Muscle layer of colon (tissue), 2 donors: ENCODE results near the gene HOTAIR.

Experiments
- H3K27ac ChIP-seq: one replicate; pipeline ENCODE4 v1.7.0; 2013; ENCODE audit warnings: low read depth, mild to moderate bottlenecking, low read length, moderate library complexity
- H3K27me3 ChIP-seq, 2 donors: one replicate each; pipeline ENCODE4 v1.7.0; 2013; ENCODE audit warnings: low read length in 2 of 2, mild to moderate bottlenecking in 2 of 2; ENCODE audit not compliant: insufficient read depth in 2 of 2, control insufficient read depth in 1 of 2
- H3K36me3 ChIP-seq: one replicate; pipeline ENCODE4 v1.7.0; 2013; ENCODE audit warnings: mild to moderate bottlenecking, low read length; ENCODE audit not compliant: insufficient read depth
- H3K4me1 ChIP-seq: one replicate; pipeline ENCODE4 v1.7.0; 2013; ENCODE audit warnings: mild to moderate bottlenecking, low read length; ENCODE audit not compliant: insufficient read depth
- H3K4me3 ChIP-seq, 2 donors: one replicate each; pipeline ENCODE4 v1.7.0; 2013; ENCODE audit warnings: low read length in 2 of 2, low read depth in 1 of 2, mild to moderate bottlenecking in 1 of 2, moderate library complexity in 1 of 2
- H3K9ac ChIP-seq: one replicate; pipeline ENCODE4 v1.7.0; 2013; ENCODE audit warnings: low read length
- H3K9me3 ChIP-seq: one replicate; pipeline ENCODE4 v1.7.0; 2013; ENCODE audit warnings: mild to moderate bottlenecking, low read length
- donor health status: abdominal sarcoma.
- donor health status: Adenocarcinoma of cecum.

Gene HOTAIR

DNA sequence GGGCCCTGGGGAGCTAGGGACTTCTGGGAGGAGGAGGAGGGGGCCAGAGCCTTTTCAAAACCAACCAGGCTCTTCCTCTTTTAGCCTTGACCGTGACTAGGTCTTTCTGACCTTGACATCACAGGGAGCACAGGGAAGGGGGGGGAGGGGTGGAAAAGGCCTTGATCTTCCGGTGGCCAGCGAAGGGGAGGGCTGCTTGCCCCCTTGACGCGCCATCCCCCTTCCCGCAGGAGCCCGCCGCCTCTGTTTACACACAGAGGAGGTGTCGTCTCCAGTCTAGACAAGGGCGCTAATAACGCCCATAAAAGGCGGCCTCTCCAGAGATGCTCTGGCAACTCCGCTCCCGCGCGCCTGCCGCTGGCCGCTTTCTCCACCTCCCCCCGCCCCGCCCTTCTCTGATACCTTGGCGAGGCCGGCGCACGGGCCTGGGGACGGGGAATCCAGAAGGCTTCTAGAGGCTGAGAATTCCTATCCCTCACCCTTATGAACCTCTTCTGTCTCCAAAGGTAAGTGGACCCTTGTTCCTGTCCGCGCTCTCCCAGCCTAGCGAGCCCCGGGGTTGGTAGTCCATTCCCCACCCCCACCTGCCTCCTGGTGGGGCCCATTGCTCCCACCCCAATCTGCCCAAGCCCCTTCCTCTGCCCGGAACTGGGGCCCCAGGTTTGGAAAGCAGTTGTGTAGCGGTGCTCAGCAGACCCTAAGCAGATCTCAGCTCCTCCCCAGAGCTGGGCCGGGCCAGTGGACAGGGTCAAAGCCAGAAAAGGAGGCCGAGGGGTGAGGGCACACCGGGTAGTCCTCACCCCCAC, 24.9 kb downstream of the HOTAIR start:
- no peak overlapping the region for H3K9ac ChIP-seq
- no peaks in the 10 kb centered on the region for H3K36me3 ChIP-seq
- no peaks in the 10 kb centered on the region for H3K9me3 ChIP-seq
- H3K4me3 ChIP-seq, result no peak overlapping the region
- peaks cover 6% of the 10 kb centered on the region for H3K4me1 ChIP-seq
- no peak overlapping the region for H3K27ac ChIP-seq
- H3K27me3 ChIP-seq, result peaks cover 93 to 100% of the 10 kb centered on the region in 2 donors

DNA sequence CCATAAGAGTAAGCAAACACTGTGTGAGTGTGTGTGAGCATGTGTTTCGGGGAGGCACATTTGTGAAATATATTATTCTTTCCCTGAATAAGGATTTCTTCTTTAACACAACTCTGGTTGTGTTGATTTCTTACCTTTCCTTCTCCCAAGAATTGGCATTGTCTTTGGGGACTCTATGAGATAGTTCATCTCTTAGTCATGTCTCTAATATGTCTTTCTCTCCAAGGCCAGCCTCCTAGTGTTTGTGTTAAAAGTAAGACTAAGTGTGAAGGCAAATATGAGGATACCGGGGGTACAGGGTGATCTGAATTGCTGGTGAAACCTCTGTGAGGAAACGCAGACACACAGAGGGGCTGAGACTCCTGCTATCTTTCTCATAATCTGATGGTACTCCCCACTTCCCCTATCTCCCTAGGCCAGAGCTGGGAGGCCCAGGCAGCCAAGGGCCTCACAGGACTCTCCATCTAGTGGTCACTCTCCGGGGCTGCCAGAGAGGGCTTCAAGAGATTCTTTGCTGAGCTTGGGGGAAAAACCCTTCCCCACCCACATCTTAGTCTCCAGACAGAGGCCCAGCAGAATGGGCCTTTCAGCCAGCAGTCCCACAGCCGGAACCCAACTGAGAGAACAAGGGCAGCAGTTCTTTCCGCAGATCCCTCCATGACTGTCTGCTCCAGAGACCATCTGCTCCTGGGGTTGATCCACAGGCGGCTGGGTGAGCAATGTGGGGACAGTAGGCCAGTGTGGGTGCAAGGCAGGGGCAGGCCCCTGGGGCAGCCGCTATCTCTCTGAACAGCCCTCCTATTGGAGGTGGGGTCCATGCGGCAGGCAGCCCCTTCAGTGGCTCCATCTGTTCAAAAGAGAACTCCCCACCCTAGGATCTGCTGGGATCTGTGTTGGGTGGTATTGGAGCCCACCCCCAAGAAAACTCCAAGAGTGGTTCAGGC, 25.8 kb downstream of the HOTAIR start:
- peaks cover 93 to 100% of the 10 kb centered on the region in 2 donors for H3K27me3 ChIP-seq
- H3K9ac ChIP-seq, result no peak overlapping the region

DNA sequence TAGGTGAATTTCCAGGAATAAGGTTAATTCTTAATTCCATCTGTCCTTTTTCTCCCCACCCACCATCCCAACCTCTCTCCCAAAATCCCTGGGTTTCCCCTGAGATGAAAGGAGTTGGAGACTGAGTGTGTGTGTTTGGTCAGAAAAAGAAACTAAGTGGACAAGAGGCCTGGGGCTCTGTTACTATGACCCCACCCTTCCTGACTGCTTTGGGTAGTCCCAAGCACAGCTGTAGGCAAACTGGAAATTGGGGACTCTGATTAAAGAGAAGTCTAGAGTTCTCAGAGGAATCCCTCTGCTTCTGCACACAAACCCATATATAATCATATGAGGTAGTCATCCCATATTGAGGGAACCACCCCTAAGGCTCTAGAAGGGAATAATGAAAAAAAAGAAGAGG, 27.0 kb downstream of the HOTAIR start:
- Histone ChIP-seq H3K27ac (no peak overlapping the region), H3K9me3 (no peaks in the 10 kb centered on the region), H3K27me3 (peaks cover 93 to 100% of the 10 kb centered on the region in 2 donors), H3K36me3 (no peaks in the 10 kb centered on the region), H3K9ac (no peak overlapping the region), H3K4me1 (peaks cover 6% of the 10 kb centered on the region), H3K4me3 (no peak overlapping the region)

More for the DNA sequence above, 25.8 kb downstream of the HOTAIR start:
- Histone ChIP-seq H3K4me3 (no peak overlapping the region), H3K36me3 (no peaks in the 10 kb centered on the region), H3K9me3 (no peaks in the 10 kb centered on the region), H3K27ac (no peak overlapping the region), H3K4me1 (peaks cover 6% of the 10 kb centered on the region)

DNA sequence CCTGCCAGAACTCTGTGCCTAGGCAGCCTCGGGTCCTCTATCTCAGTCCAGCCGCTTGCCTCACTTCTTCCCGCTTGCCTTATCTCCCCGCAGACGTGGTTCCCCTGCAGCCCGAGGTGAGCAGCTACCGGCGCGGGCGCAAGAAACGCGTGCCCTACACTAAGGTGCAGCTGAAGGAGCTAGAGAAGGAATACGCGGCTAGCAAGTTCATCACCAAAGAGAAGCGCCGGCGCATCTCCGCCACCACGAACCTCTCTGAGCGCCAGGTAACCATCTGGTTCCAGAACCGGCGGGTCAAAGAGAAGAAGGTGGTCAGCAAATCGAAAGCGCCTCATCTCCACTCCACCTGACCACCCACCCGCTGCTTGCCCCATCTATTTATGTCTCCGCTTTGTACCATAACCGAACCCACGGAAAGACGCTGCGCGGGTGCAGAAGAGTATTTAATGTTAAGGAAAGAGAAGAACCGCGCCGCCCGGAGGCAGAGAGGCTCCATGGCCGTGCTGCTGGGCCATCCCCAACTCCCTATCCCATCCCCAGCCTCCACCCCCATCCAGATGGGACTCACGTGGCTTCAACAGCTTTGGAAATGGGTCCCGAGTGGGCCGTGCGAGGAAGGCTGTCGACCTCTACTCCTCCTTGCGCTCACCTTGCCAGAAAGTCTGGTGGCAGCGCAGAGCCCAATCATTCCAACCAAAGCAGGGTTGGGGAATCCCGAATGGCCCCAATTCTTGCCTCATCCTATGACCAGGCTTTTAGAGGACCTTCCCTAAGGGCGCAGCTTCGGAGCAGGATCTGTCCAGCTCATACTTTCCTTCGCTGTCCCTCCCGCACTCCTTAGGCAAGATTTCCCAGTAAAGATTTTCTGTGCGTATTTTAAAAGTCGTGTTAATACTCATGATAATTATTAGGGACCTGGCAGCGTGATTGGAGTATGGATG, 29.6 kb downstream of the HOTAIR start:
- H3K9ac ChIP-seq, result no peak overlapping the region
- no peaks in the 10 kb centered on the region for H3K9me3 ChIP-seq
- no peaks in the 10 kb centered on the region for H3K36me3 ChIP-seq
- H3K27me3 ChIP-seq, result peaks cover 91 to 98% of the 10 kb centered on the region in 2 donors
- no peak overlapping the region for H3K27ac ChIP-seq
- H3K4me3 ChIP-seq, result no peak overlapping the region
- no peaks in the 10 kb centered on the region for H3K4me1 ChIP-seq

DNA sequence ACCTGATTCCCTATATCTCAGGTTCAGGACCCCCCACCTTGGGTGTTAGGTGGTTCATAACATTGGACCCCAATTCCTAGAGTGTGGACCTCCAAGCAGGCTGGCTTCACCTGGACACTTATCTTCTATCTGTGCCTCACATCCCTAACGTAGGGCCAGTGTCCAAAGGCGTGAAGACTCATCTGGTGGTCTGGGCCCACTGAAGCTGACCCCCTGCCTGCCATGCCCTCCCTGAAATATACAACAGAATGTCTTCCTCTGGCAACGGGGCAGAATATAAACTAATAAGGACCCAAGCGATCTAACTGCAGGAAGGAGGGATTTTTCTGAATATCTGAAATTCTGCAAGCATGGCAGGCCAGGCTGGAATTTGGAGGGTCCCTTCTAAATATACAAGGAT, 30.5 kb downstream of the HOTAIR start:
- peaks cover 92 to 98% of the 10 kb centered on the region in 2 donors for H3K27me3 ChIP-seq
- no peak overlapping the region for H3K9ac ChIP-seq
- H3K4me3 ChIP-seq, result no peak overlapping the region
- no peaks in the 10 kb centered on the region for H3K4me1 ChIP-seq
- H3K36me3 ChIP-seq, result no peaks in the 10 kb centered on the region
- H3K27ac ChIP-seq, result no peak overlapping the region
- no peaks in the 10 kb centered on the region for H3K9me3 ChIP-seq

DNA sequence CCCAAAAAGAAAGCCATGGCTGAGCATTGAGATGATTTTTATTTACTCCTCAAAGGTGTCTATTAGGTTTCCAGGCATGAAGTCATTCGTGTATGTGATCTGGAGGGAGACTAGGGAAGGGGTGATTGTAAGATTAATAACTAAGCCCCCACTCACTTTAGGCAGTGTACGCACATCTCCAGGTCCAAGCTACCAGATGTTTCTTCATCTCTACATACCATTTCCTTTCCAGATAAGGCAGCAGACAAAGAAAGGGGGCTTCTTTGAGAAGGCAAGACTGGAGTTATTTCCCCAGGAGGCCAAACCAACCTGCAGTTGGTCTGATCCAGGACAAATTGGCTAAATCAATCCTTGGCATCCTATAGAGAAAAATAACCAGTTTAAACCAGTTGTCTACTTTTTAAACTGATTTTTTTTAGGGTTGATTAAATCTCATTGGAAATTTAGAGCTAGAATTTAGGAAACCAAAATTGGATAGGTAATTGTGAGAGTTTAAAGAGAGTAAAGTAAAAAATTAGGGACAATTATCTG, 32.2 kb downstream of the HOTAIR start:
- no peak overlapping the region for H3K27ac ChIP-seq
- peaks cover 91 to 98% of the 10 kb centered on the region in 2 donors for H3K27me3 ChIP-seq
- no peaks in the 10 kb centered on the region for H3K9me3 ChIP-seq
- no peak overlapping the region for H3K4me3 ChIP-seq
- H3K4me1 ChIP-seq, result peaks cover 4% of the 10 kb centered on the region
- no peak overlapping the region for H3K9ac ChIP-seq
- H3K36me3 ChIP-seq, result no peaks in the 10 kb centered on the region

DNA sequence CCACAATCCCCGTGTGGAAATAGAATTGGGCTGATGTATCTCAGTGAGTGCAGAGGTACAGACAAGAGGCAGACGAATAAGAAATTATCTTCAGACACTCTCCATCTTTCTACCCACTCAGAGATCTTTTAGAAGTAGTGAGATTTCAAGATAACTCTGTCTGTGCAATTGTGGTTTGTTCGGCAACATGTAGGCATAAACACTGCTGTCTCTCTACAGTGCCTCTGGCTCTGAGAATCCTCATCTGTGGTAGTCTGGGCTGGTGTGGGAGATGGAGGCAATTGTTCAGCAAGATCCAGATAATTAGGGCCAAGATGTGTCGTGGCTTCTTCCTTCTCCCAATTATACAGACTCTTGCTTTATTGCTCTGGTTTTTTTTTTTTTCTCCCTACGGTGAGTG, 33.0 kb downstream of the HOTAIR start:
- Histone ChIP-seq H3K4me3 (no peak overlapping the region), H3K4me1 (peaks cover 4% of the 10 kb centered on the region), H3K27ac (no peak overlapping the region), H3K9me3 (no peaks in the 10 kb centered on the region), H3K27me3 (peaks cover 95 to 98% of the 10 kb centered on the region in 2 donors), H3K9ac (no peak overlapping the region), H3K36me3 (no peaks in the 10 kb centered on the region)

DNA sequence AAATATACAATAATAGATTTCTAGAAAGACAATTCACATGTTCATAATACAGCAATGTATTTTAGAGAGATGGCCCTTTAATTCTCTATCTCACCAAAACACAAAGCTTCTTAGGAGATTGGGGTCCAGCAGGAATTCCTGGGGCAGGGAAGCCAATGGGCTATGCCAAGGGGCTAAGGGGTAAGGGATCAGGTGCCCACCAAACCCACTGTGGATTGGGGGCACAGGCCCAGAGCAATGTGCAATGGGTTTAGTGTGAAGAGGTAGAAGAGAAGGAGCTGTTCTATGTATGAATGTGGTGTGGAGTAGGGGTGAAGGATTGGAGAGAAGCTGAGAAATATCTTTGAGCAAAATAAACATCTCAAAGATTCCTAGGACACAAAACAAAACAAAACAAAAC, 33.6 kb downstream of the HOTAIR start:
- Histone ChIP-seq H3K9ac (no peak overlapping the region), H3K27ac (no peak overlapping the region), H3K4me1 (peaks cover 4% of the 10 kb centered on the region), H3K36me3 (no peaks in the 10 kb centered on the region), H3K4me3 (no peak overlapping the region), H3K9me3 (no peaks in the 10 kb centered on the region), H3K27me3 (peaks cover 95 to 98% of the 10 kb centered on the region in 2 donors)

DNA sequence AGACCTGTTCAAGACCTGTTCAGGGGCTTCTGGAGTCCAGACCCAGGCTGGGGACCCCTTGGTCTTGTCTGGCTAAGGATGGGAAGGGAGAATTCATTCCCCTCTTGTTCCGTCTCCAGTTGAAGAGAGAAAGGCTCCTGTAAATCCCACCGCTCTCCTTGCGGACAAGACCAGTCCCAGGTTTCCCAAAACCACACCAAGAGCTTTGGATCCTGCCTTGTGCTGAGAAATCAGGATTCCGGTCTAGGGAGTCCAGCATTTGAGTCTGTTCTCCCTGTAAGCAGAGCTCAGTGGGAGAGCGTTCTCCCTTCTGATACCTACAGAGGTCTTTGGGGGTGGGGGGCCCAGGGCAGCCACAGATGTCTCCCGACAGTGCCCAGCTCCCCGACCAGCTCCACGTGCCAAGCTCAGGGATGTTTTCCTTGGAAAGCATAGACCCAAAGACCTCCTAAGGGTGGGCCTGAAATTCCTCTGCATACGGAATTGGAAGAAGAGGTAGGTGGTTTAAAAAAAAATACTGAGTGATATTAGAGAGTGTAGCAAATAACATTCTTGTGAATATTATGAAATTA, 34.2 kb downstream of the HOTAIR start:
- Histone ChIP-seq H3K4me1 (peaks cover 7% of the 10 kb centered on the region), H3K27me3 (peaks cover 94 to 98% of the 10 kb centered on the region in 2 donors), H3K9ac (no peak overlapping the region), H3K27ac (no peak overlapping the region), H3K36me3 (no peaks in the 10 kb centered on the region), H3K9me3 (no peaks in the 10 kb centered on the region), H3K4me3 (no peak overlapping the region)
